ENCODE results near the gene DVL3.

DNA sequence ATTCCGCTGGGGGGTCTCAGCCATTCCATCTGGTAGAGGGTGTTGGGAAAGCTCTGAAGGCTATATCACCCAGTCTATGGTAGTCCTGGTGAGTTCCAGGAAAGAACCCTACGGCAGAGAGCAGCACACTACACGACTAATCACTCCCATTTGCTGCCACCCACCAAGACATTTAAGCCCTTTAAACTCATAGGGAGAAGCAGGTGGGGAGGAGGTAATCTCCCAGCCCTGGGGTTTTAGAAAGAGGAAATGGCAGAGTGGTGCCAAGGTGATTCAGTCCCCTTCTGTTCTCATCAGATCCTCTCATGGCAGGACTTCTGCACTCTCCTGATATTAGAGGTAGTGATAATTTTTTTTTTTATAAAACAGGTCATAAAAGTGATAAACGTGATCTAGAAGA lies 63.6 kb downstream of the DVL3 start:
- TF ChIP-seq, protein P1, sequence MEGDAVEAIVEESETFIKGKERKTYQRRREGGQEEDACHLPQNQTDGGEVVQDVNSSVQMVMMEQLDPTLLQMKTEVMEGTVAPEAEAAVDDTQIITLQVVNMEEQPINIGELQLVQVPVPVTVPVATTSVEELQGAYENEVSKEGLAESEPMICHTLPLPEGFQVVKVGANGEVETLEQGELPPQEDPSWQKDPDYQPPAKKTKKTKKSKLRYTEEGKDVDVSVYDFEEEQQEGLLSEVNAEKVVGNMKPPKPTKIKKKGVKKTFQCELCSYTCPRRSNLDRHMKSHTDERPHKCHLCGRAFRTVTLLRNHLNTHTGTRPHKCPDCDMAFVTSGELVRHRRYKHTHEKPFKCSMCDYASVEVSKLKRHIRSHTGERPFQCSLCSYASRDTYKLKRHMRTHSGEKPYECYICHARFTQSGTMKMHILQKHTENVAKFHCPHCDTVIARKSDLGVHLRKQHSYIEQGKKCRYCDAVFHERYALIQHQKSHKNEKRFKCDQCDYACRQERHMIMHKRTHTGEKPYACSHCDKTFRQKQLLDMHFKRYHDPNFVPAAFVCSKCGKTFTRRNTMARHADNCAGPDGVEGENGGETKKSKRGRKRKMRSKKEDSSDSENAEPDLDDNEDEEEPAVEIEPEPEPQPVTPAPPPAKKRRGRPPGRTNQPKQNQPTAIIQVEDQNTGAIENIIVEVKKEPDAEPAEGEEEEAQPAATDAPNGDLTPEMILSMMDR (IDR thresholded peaks at IDR 0.05; ENCODE audit: low read depth, low read length, missing input control), result no peak
- TF ChIP-seq FOXA2 (IDR thresholded peaks at IDR 0.05), result no peak
- no peak for TF ChIP-seq TAF1 (conservative IDR thresholded peaks at IDR 0.05)
- TF ChIP-seq, protein P2, sequence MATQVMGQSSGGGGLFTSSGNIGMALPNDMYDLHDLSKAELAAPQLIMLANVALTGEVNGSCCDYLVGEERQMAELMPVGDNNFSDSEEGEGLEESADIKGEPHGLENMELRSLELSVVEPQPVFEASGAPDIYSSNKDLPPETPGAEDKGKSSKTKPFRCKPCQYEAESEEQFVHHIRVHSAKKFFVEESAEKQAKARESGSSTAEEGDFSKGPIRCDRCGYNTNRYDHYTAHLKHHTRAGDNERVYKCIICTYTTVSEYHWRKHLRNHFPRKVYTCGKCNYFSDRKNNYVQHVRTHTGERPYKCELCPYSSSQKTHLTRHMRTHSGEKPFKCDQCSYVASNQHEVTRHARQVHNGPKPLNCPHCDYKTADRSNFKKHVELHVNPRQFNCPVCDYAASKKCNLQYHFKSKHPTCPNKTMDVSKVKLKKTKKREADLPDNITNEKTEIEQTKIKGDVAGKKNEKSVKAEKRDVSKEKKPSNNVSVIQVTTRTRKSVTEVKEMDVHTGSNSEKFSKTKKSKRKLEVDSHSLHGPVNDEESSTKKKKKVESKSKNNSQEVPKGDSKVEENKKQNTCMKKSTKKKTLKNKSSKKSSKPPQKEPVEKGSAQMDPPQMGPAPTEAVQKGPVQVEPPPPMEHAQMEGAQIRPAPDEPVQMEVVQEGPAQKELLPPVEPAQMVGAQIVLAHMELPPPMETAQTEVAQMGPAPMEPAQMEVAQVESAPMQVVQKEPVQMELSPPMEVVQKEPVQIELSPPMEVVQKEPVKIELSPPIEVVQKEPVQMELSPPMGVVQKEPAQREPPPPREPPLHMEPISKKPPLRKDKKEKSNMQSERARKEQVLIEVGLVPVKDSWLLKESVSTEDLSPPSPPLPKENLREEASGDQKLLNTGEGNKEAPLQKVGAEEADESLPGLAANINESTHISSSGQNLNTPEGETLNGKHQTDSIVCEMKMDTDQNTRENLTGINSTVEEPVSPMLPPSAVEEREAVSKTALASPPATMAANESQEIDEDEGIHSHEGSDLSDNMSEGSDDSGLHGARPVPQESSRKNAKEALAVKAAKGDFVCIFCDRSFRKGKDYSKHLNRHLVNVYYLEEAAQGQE (IDR thresholded peaks at IDR 0.05), result no peak
- no peak for TF ChIP-seq RAD21 (IDR thresholded peaks at IDR 0.05)
- no peak for TF ChIP-seq HNF4G (IDR thresholded peaks at IDR 0.05)
- TF ChIP-seq JUND (IDR thresholded peaks at IDR 0.05), result no peak
- TF ChIP-seq SP1 (IDR thresholded peaks at IDR 0.05), result no peak
- TF ChIP-seq, protein P3, sequence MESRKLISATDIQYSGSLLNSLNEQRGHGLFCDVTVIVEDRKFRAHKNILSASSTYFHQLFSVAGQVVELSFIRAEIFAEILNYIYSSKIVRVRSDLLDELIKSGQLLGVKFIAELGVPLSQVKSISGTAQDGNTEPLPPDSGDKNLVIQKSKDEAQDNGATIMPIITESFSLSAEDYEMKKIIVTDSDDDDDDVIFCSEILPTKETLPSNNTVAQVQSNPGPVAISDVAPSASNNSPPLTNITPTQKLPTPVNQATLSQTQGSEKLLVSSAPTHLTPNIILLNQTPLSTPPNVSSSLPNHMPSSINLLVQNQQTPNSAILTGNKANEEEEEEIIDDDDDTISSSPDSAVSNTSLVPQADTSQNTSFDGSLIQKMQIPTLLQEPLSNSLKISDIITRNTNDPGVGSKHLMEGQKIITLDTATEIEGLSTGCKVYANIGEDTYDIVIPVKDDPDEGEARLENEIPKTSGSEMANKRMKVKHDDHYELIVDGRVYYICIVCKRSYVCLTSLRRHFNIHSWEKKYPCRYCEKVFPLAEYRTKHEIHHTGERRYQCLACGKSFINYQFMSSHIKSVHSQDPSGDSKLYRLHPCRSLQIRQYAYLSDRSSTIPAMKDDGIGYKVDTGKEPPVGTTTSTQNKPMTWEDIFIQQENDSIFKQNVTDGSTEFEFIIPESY (IDR thresholded peaks at IDR 0.05), result no peak
- no peak for TF ChIP-seq EGR1 (IDR thresholded peaks at IDR 0.05; ENCODE audit: low read depth in 2 of 2)
- TF ChIP-seq FOXA1 (IDR thresholded peaks at IDR 0.05), result no peak
- TF ChIP-seq, protein P4, sequence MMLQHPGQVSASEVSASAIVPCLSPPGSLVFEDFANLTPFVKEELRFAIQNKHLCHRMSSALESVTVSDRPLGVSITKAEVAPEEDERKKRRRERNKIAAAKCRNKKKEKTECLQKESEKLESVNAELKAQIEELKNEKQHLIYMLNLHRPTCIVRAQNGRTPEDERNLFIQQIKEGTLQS (IDR thresholded peaks at IDR 0.05), result no peak
